Aorta (tissue), 5 donors: ENCODE measurements around the gene RAB8B. TPM values are rescaled to one million over a fixed set of nuclear protein-coding genes. Genes with fewer than 3 reads are reported as not detected.
"Not testable (repeated sequence)": the region's sequence is repeated elsewhere in the genome, so short reads cannot be mapped to it uniquely, and the experiment has no call there.

ENCODE experiments used
- ATAC-seq: fragments of 200-7000 bp; cut with Tn5 transposase; one replicate; pipeline ENCODE4 v1.9.1; 2022; ENCODE audit warnings: moderate library complexity; ENCODE audit not compliant: low FRiP score
- DNase-seq, 2 donors: peaks; one replicate each; pipeline ENCODE4 v3.0.0-alpha.2; 2020
- H3K27ac ChIP-seq, 2 donors: one replicate each; pipeline ENCODE4 v1.5.1; 2013; ENCODE audit warnings: low read length in 2 of 2, mild to moderate bottlenecking in 2 of 2, moderate library complexity in 2 of 2, control low read depth in 1 of 2, inconsistent platforms in 1 of 2, low read depth in 1 of 2
- H3K27me3 ChIP-seq, 2 donors: one replicate each; pipeline ENCODE4 v1.6.1; 2013; ENCODE audit warnings: control low read depth in 1 of 2, low read length in 1 of 2, mild to moderate bottlenecking in 1 of 2, moderate library complexity in 1 of 2; ENCODE audit not compliant: insufficient read depth in 2 of 2, control insufficient read depth in 1 of 2
- H3K36me3 ChIP-seq, 2 donors: one replicate each; pipeline ENCODE4 v1.6.1; 2013; ENCODE audit warnings: control low read depth in 1 of 2, low read length in 1 of 2, mild to moderate bottlenecking in 1 of 2; ENCODE audit not compliant: insufficient read depth in 2 of 2, control insufficient read depth in 1 of 2
- H3K4me1 ChIP-seq, 2 donors: one replicate each; pipeline ENCODE4 v1.6.1; 2013; ENCODE audit warnings: low read length in 2 of 2, control low read depth in 1 of 2, mild to moderate bottlenecking in 1 of 2, moderate library complexity in 1 of 2; ENCODE audit not compliant: insufficient read depth in 2 of 2, control insufficient read depth in 1 of 2
- H3K4me3 ChIP-seq, 2 donors: one replicate each; pipeline ENCODE4 v1.5.1; 2013; ENCODE audit warnings: low read length in 2 of 2, control low read depth in 1 of 2, mild to moderate bottlenecking in 1 of 2
- H3K9me3 ChIP-seq: one replicate; pipeline ENCODE4 v1.6.1; 2013; ENCODE audit warnings: mild to moderate bottlenecking, low read length; ENCODE audit not compliant: control insufficient read depth
- WGBS, 2 donors: extraction: QIAGEN DNeasy Blood & Tissue Kit; methylation state at CpG; one replicate each; pipeline ENCODE4 v1.1.7; 2013; 5-methylcytosine and 5-hydroxymethylcytosine counted together
- intact Hi-C, 2 donors: fragments of 100-400 bp; cut with DNase I; formaldehyde crosslinking; loops; one replicate each; pipeline versions ENCODE4 v1.14.2 to v1.15.0; 2022
- polyA plus RNA-seq, 2 donors: library from polyadenylated mRNA; stranded (reverse); fragments of 200-250 nt; gene quantifications; one replicate each; pipeline ENCODE4 v1.2.3, GENCODE V29; 2013
- total RNA-seq, 2 donors: library from RNA; stranded (reverse); fragmentation: NEBNext Ultra II Directional; extraction: Animal tissue kit (Norgen Biotek cat#: 25700); gene quantifications; one replicate each; pipeline ENCODE4 v1.2.1, GENCODE V29; 2021
- donor health status: healthy with polysubstance abuse.
- donor health status: Bipolar disorder and iron deficiency.
- donor health status: DM: no; HTN: no; CAD: no.
- donor health status: DM: no; HTN: no; CAD: no.
- donor health status: DM: yes; HTN: yes; CAD: no.

RAB8B gene
- total and polyA plus RNA-seq, 4 donors: 14.8 to 47.9 (median 29.6) TPM

DNA sequence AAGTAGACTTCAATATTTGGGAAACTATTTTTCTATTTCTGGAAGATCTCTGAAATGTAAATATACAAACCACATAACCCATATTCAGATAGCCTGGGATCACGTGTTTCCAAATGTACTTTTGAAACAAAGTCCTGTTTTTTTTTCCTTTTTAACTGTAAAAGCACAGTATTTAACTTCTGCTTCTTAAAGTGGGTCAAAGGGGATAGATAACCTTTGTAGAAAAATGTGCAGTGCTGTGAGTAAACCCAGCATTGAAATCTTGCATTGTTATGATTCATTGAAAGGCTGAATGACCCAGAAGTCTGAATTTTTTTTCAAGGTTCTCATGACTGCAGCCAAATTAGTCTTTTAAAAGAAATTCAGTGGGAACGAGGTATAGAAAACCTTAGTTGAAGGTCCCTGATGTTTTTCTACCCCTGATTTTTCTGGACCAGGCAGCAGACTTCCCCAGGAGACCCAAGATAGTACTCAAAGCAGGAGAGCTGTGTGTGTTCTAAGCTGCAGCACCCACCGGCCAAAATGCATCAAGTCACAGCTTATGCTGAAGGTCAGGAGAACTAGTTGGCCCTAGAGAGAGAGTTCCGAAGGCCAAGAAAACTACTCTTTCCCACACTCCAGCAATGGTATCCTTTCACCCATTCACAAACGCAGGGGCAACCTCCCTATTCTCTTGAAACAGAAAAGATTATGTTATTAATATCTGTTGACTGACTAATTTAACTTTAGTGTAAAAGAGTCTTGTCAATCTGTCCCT, 44.4 kb downstream of the RAB8B start:
- WGBS, 2 donors: 4% methylated on average over 5 of the region's 5 CpGs
- Histone ChIP-seq H3K4me3 (no peak overlapping the region), H3K27ac (peak overlapping the region; percentile 20 to 69), H3K27me3 (no peaks in the 10 kb centered on the region), H3K9me3 (no peaks in the 10 kb centered on the region), H3K4me1 (peaks cover 0 to 2% of the 10 kb centered on the region in 2 donors), H3K36me3 (no peaks in the 10 kb centered on the region)
- intact Hi-C loops: no loop called here
- no peak for DNase-seq
- no peak for ATAC-seq

DNA sequence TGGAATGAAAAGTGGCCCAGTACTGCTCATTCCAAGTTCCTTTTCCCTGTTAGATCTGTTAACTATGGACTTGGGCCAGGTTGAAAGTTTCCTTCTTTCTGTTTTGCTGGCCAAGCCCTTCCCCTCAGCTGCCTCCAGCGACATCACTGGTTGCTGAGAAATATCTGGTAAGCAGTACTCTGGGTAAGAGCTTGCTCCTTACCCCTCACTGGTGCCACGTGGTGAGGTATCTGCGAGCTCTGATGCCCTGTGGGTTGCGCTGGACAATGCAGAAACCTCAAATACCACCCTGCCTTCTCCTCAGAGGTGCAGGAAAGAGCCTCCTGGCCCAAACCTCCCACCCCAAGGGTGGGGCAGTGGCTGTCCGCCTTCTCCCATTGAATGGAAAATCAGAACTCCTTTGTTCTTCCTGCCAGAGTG, 45.1 kb downstream of the RAB8B start:
- H3K36me3 ChIP-seq: no peaks in the 10 kb centered on the region
- intact Hi-C loops: no loop called here
- ATAC-seq (peak; percentile 88), DNase-seq (peak; percentile 74 to 81)
- peak overlapping the region; percentile 37 to 55 for H3K27ac ChIP-seq
- H3K27me3 ChIP-seq: no peaks in the 10 kb centered on the region
- WGBS, 2 donors: 32 to 39% methylated on average over 5 of the region's 5 CpGs
- H3K9me3 ChIP-seq: no peaks in the 10 kb centered on the region
- H3K4me3 ChIP-seq: no peak overlapping the region
- H3K4me1 ChIP-seq: peaks cover 0 to 2% of the 10 kb centered on the region in 2 donors

DNA sequence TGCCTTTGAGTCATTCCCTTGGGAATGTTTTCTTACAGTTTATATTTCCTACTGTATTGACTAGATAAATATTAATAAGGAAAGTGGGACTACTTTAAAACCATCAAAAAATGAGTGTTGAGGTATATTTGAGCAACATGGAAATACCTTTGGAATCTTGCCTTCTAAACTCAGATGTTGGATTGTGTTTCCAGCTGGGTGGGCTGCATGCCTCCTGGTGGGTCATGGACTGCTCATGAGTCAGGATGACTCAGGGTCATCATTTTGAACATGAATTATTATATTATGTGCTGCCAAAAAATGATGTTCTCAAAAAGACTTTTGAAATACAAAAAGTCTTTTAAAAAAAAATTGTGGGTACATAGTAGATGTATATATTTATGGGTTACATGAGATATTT, 46.9 kb downstream of the RAB8B start:
- ATAC-seq: no peak
- H3K4me3 ChIP-seq: no peak overlapping the region
- no peak for DNase-seq
- no peaks in the 10 kb centered on the region for H3K9me3 ChIP-seq
- intact Hi-C loops: no loop called here
- H3K27me3 ChIP-seq: no peaks in the 10 kb centered on the region
- no peaks in the 10 kb centered on the region for H3K36me3 ChIP-seq
- H3K4me1 ChIP-seq: peaks cover 0 to 2% of the 10 kb centered on the region in 2 donors
- no peak overlapping the region for H3K27ac ChIP-seq

DNA sequence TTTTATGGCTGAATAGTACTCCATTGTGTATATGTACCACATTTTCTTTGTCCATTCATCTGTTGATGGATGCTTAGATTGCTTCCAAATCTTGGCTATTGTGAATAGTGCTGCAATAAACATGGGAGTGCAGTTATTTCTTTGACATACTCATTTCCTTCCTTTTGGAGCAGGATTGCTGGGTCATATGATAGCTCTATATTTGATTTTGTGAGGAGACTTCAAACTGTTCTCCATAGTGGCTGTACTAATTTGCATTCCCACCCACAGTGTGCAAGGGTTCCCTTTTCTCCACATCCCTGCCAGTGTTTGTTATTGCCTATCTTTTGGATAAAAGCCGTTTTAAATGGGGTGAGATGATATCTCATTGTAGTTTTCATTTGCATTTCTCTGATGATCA, 47.7 kb downstream of the RAB8B start:
- H3K36me3 ChIP-seq, ATAC-seq, H3K4me1 ChIP-seq, intact Hi-C loops, H3K27me3 ChIP-seq, H3K4me3 ChIP-seq, H3K27ac ChIP-seq, H3K9me3 ChIP-seq, DNase-seq: not testable (repeated sequence)
- WGBS, 2 donors: 67 to 84% methylated on average over 1 of the region's 1 CpG

DNA sequence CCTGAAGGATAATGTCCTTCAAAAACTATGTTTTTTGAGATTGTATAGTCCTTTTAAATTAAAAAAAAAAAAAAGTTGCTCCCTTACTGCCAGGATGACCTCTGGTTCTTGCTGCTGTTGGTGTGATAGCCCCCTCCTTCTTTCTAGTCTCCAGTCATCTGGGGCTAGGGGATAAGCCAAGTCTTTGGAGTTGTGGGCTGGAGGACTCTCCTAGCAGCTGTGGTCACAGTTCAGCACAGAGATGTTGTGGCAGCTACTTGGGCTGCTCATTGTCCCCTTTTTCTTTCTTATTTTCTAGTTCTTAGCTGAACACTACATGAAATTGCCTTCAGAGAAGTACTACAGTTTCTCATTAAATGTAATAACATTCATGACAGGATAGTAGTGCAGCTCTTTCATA, 48.8 kb downstream of the RAB8B start:
- Histone ChIP-seq H3K36me3 (no peaks in the 10 kb centered on the region), H3K9me3 (no peaks in the 10 kb centered on the region), H3K27me3 (no peaks in the 10 kb centered on the region), H3K4me3 (no peak overlapping the region), H3K4me1 (peaks cover 0 to 2% of the 10 kb centered on the region in 2 donors), H3K27ac (no peak overlapping the region)
- no peak for ATAC-seq
- intact Hi-C loops: no loop called here
- no peak for DNase-seq

DNA sequence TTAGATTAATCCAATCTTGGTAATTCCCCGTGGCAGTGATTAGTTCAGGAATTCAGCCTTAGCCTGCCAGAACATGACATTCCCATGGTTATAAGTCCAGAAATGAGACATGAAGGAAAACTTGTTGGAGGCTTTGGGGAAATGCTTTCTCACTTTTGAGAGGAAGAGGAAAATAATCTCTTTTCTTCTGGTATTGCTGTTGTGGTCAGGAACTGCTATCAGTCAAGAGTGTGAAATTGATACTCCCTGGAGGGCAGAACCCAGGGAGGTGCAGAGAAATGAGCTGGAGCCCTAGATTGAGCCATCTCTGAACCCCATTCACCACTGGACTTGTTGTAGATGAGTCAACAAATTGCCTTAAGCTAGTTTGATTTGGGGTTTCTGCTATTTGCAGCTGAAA, 49.4 kb downstream of the RAB8B start:
- ATAC-seq (no peak), DNase-seq (no peak)
- 0 to 8% methylated on average over 1 of the region's 1 CpG for WGBS, 2 donors
- H3K36me3 ChIP-seq: no peaks in the 10 kb centered on the region
- H3K9me3 ChIP-seq: no peaks in the 10 kb centered on the region
- H3K27ac ChIP-seq: no peak overlapping the region
- no peaks in the 10 kb centered on the region for H3K27me3 ChIP-seq
- peaks cover 0 to 2% of the 10 kb centered on the region in 2 donors for H3K4me1 ChIP-seq
- no peak overlapping the region for H3K4me3 ChIP-seq
- intact Hi-C loops: no loop called here

DNA sequence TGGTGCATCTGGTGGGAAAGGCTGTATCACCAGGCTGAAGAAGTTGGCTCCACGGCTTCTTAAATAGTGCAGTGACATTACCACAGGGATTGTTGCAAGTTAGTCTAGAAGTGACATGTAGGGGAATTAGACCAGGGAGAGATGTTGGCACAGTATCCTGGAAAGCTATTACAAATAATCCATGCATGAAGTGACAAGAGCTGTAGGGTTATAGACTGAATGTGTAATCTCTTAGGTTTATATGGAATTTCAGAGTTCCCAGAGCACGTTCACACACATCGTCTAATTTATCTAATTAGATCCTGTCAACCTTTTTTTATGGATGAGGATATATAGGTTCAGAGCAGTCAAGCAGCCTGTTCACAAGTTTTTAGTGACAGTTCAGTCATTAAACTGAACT, 50.7 kb downstream of the RAB8B start:
- no peak for ATAC-seq
- 77 to 86% methylated on average over 3 of the region's 3 CpGs for WGBS, 2 donors
- Histone ChIP-seq H3K4me1 (peaks cover 0 to 2% of the 10 kb centered on the region in 2 donors), H3K4me3 (no peak overlapping the region), H3K27me3 (no peaks in the 10 kb centered on the region), H3K27ac (no peak overlapping the region), H3K36me3 (no peaks in the 10 kb centered on the region), H3K9me3 (no peaks in the 10 kb centered on the region)
- DNase-seq: no peak
- intact Hi-C loops: no loop called here

DNA sequence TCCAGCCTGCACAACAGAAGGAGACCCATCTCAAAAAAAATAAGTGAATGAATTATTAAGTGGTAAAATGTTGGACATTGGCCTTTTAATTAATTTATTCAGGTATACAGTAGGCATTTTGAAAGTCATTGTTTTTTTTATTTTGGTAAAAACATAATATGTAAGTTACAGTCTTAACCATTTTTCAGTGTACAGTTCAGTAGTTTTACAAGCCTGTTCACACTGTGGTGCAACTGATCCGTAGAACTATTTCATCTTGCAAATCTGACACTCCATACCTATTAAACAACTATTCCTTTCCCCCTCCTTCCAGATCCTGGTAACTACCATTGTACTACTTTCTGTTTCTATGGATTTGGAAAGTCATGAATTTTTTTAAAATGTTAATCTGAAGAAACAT, 51.9 kb downstream of the RAB8B start:
- Histone ChIP-seq H3K4me1 (peaks cover 0 to 2% of the 10 kb centered on the region in 2 donors), H3K9me3 (no peaks in the 10 kb centered on the region), H3K27me3 (no peaks in the 10 kb centered on the region), H3K4me3 (no peak overlapping the region), H3K27ac (no peak overlapping the region), H3K36me3 (no peaks in the 10 kb centered on the region)
- DNase-seq (no peak), ATAC-seq (no peak)
- WGBS, 2 donors: 97% methylated on average over 1 of the region's 1 CpG
- intact Hi-C loops: no loop called here

DNA sequence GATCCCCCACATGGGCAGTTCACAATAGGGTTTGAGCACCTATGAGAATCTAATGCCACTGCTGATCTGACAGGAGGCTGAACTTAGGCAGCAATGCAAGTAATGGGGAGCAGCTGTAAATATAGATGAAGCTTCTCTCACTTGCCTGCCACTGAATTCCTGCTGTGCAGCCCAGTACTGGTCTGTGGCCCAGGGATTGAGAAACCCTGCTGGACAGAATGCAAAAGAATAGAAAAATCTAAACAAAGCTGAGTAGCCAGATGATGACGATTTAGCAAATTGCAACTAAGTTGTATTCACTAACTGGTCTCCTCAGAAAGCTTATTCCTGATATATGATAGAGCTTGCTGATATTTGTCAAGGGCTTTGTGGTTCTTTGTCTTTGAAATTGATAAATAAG, 53.7 kb downstream of the RAB8B start:
- ATAC-seq (peak; percentile 68), DNase-seq (peak; percentile 55 to 69)
- WGBS, 2 donors: 13 to 52% methylated on average over 1 of the region's 1 CpG
- Histone ChIP-seq H3K27ac (no peak overlapping the region), H3K27me3 (no peaks in the 10 kb centered on the region), H3K9me3 (no peaks in the 10 kb centered on the region), H3K36me3 (no peaks in the 10 kb centered on the region), H3K4me1 (peaks cover 0 to 2% of the 10 kb centered on the region in 2 donors), H3K4me3 (no peak overlapping the region)
- intact Hi-C loops: no loop called here
